NCI-H82 treated with DMSO at 0.1 percent for 48 hours (cell line): ENCODE data around the gene CTDSP2.
"Not testable (repeated sequence)": the region's sequence is repeated elsewhere in the genome, so short reads cannot be mapped to it uniquely, and the experiment has no call there.

Source experiments
- DNase-seq: peaks from one replicate; lab custom pipeline; 2025; ENCODE audit not compliant: unreplicated experiment; lab: John Stamatoyannopoulos, UW

The CTDSP2 gene

DNA sequence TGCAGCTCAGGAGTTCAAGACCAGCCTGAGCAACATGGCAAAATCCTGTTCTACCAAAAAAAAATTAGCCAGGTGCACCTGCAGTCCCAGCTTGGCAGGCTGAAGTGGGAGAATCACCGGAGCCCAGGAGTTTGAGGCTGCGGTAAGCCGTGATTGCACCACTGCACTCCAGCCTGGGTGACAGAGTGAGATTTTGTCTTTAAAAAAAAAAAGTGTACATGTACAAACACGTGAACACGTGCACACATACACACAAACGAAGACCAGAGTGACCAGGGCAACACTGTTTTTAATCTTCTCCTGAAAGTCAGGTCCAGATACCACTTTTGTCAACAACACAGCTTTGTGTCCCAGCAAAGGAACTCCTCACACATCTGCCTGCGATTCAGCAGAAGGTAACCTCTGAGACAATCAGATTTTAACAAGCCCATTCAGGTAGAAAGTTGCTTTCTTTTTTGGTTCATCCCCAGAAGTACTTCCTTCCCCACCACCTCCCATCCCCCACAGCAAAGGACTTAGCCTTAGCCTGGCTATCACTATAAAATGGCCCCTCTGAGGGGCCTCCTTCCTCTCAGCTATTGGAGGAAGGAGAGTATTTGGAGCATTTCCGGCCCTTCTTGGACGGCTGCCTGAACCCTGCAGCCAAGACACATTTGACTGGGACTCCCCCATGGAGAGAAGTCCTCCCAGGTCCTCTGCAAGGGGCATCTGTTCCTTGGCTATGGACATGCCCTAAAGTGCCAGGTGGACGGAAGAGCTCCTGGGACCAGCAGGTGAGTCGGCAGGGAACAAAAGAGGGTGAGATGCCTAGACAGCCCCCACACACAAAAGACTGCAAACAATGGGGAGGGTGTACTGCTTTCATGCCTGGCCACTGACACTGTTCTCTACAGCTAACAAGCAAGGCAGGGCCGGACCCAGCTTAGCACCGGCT, 9.8 kb downstream of the CTDSP2 start:
- peak; percentile 16 for DNase-seq

GRCh38 chr12:57835366-57836288, 10.9 kb downstream of the CTDSP2 start:
- DNase-seq, result no peak

DNA sequence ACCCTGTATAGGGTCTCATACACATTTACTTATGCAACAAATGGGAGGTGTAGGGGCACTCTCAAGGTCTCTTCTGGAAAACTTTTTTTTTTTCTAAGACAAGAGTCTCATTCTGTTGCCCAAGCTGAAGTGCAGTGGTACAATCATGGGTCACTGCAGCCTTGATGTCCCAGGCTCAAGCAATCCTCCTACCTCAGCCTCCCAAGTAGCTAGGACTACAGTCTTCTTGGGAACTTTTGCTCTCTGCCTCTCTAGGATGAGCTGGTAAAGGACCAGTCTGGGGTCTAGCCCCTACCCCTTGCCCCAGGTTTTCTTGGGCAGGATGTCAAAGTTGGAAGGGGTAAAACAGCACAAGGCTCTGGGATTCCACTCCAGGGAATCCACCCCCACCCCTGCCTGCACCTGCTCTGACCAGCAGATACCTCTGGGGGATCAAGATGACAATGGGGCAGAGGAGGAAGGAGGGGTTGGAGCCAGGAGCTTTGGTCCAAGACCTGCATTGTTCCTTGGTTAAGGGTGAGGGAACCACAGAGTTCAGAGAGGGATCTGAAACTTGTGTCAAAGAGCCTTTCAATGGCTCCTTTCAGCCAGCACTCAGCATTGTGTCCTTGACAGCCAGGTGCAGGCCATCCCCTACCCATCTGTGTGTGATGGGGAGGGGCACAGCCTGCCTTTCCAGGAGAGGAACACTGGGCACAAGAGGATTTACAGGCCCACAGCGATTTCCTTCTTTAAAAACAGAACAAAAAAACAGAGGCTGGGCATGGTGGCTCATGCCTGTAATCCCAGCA, 12.2 kb downstream of the CTDSP2 start:
- DNase-seq, result no peak

GRCh38 chr12:57833672-57834071, 12.9 kb downstream of the CTDSP2 start:
- no peak for DNase-seq

GRCh38 chr12:57832966-57833365, 13.6 kb downstream of the CTDSP2 start:
- no peak for DNase-seq

DNA sequence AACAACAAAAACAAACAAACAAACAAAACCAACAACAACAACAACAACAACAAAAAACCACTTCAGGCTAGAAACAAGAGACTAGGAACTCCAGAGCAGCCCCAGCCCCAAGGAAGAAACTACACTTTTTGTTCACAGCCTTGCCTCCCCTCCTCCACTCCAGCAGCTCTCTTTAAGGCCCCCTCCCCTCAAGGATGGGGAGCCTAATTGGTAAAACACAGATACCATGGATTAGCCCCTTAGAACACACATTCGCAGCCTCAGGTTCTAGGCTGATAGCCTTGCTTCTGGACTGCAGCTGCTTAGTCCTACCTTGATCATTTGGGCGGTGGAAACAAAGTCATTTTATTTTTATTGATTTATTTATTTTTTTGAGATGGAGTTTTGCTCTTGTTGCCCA, 16.1 kb downstream of the CTDSP2 start:
- no peak for DNase-seq

GRCh38 chr12:57829025-57829777, 17.3 kb downstream of the CTDSP2 start:
- no peak for DNase-seq

DNA sequence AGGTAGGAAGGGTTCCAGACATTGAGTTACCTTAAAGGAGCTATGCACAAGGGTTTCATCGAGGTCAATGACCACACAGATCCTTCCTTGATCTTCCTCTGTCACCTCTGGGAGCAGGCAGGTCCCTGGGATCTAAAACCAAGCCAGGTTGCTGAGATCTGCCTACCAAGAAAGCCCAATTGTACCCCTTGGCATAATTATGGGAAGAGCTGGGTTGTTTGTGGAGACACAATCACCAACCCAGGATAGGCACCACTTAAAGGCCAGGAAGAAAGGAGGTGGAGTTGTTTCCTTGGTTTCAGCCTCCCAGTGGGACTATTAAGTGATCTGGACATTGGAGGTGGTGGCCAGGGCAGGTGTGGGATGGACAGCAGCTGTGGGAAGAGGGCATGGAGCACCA, 19.6 kb downstream of the CTDSP2 start:
- DNase-seq, result no peak

- no peak for DNase-seq
Observed at GRCh38 chr12:57826400-57826799, 20.1 kb downstream of the CTDSP2 start.

- DNase-seq, result no peak
Observed at GRCh38 chr12:57825451-57825850, 21.1 kb downstream of the CTDSP2 start.

GRCh38 chr12:57823908-57824640, 22.5 kb downstream of the CTDSP2 start:
- DNase-seq, result no peak

DNA sequence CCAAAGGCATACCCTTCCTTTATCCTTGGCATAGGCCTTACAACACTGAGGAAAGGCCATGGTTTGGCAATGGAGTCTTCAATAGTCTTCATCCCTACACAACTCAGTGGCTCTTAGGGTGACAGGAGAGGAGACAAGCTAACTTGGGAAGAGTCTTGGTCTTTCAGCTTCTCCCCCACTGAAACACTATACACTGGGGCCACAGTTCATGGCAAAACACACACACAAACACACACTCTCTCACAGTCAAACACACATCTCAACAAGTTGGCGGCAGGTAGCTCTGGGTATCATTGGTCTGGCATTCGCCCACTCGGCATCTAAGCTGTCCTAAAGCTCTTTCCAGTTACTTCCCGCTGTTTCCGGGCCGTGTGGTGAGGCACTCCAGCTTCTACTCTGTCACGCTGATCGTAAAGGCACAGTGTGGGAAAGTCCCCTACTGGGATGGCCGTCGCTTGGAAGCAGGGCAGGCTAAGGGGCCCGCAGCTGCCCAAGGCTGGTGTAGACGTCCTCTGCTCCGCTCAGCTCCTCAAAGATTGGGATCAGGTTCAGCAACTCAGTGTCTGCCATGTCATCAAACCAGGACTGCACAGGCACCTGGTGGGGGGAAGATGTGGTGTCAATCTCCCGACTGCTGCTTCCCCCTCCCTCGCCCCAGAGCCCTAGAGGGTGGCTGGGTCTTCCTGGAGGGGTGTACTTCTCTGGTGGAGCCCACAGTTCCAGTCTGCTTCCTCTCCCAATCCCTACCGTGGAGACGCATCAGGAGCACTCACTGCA, 23.2 kb downstream of the CTDSP2 start:
- no peak for DNase-seq

DNA sequence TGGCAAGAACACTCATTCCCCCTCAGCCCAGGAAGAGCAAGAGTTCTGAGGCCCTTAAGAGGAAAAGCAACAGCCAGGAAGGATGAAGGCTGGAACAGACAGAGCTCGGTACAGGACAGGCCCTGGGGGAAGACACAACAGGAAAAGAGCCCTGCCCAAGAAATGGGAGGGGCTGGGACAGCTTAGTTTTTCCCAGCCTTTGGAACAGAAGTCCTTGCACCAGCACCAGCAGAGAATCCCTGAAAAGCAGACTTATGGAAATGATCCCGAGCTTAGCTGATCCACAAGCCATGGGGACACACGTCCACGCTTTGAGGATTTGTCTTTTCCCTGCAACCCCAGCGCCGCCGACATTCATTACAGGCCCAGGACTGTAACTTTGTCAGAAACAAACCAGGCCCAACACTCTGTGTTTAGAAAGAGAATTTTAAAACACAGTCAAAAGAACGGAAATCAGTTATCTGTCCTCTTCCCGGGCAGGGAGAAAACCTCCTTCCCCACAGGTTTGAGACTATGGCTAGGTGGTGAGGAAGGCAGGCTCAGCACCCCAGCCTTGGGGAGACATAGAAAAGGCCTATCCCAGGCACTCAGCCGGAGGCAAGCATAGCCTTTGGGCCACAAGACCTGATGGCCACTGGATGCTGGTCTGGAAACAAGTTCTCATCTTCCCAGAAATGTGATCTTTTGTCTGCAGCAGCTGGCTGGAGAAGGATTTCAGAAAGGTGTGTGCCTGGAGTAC, 24.0 kb downstream of the CTDSP2 start:
- no peak for DNase-seq

- DNase-seq, result no peak
Observed at GRCh38 chr12:57821474-57822214, 24.9 kb downstream of the CTDSP2 start.

- DNase-seq, result not testable (repeated sequence)
Observed at GRCh38 chr12:57821015-57821414, 25.5 kb downstream of the CTDSP2 start.

- DNase-seq, result not testable (repeated sequence)
Observed at GRCh38 chr12:57820119-57820518, 26.4 kb downstream of the CTDSP2 start.

- not testable (repeated sequence) for DNase-seq
Observed at GRCh38 chr12:57817990-57818331, 28.6 kb downstream of the CTDSP2 start.
